HG03108 (cell line): ENCODE measurements around the gene GABARAP.
A peak's percentile ranks its signal among the peaks of the same experiment; 100 is the strongest.

Experiments
- ATAC-seq: cut with Tn5 transposase; IDR thresholded peaks from one replicate; pipeline ENCODE4 v1.9.1; 2021; ENCODE audit warnings: moderate library complexity; ENCODE audit not compliant: unreplicated experiment

Gene GABARAP

DNA sequence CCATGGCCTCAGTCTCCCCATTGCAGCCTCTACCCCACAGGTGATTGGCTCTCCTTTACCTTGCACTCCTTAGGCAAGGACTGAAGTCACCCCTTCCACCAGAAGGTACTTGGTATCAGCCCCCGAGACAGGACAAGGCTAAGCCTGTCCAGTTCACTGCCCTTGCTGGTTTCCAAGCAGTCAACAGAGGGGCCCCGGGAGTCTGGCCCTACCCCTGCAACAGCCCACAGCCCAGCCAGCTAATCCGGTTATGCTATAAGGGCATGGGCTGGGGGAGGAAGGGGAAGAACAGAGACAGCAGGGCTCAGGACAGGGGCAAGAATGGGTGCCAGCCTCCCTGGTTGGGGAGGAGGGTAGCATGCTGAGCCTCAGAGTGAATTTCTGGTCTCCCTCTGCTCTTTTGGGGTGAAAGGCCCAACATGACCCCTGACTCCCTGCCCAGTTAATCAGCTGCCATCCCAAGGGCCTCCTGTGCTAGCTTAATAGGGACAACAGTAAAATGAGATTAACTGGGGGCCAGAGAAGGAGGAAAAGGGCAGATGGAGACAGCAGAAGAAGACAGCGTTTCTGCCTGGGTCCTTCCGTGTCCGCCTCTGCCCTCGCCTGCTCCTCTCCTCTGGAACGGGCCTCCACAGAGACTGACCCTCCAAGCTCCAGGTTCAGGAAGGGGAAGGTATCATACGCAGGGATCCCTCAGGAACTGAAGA is 33.3 kb downstream of the GABARAP start:
- no peak for ATAC-seq

GRCh38 chr17:7208027-7208571 is 34.1 kb downstream of the GABARAP start:
- ATAC-seq: no peak

DNA sequence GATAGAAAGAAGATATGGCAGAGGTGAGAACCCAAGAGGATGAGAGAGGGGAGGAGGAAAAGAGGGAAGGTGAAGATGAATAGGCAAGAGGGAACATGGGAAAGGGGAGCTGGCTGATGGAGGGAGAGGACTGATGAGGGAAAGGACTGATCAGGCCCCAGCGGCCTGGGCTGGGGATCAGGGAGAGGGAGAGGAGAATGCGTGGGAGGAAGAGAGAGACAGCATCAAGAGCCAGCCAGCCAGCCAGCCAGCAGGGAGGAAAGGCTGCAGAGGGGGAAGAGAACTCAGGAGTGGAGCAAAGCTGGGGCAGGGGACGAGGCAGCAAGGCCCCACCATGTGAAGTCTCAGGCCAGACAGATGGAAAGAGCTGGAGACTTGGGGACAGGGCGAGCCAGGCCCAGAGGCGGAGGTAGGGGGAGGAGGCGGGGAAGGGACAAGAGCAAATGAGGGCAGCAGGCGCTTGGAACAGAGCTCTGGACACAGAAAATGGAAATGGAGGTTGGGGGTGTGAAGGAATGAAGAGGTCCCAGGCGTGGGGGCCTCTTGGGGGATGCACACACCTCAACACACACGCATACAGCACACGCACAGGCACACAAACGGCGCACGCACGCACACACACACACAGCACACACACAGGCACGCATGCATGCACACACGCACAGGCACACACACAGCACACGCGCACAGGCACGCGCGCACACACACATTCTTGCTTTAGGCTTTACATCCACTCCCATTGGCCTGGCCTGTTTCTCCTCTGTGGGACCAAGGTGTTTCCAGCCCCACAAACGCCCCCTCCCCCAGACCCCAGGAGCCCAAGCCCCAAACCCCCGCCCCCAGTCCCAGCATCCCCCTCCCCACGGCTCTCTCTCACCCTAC is 34.9 kb downstream of the GABARAP start:
- no peak for ATAC-seq

DNA sequence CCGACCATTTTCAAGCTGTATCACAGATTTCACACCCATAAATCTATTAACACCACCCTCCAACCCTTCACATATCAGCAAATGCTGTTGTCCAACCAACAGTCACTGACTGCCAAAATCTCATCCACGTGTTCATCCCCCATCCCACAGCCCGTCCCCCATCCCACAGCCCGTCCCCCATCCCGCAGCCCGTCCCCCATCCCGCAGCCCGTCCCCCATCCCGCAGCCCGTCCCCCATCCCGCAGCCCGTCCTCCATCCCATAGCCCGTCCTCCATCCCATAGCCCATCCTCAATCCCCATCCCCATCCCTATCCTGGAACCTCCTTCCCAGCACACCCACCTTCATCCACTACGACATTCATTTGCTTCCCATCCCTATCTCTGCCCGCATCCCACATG is 36.7 kb downstream of the GABARAP start:
- no peak for ATAC-seq

DNA sequence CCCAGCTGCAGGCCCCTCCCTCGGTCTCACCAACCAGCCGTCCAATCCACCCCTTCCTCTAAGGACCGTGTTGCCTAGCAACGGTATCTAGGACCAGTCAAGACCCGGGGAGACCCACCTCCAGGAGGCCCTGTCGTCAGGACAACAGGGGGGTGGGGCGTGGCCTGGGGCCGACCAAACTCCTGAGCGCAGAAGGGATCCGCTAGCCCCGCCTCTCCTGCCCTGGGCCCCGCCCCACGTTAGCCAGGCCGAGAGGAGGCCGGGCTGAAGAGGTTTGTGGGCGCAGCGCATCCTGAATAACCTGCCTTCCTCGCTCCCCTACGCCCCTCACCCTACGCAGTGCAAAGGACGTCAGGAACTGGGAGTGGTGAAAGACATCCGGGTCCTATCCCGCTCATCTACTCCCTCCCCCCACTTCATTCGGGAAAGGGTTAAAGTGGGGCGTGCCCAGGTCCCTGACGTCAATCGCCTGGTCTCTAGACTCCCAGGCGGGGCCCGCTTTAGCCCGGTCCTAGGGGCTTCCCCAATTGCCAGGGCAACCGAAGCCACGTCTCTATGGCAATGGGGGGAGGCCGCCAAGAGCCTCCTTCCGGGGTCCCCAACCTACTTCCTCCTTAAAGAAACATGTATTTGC is 37.3 kb downstream of the GABARAP start:
- ATAC-seq: peak; percentile 71

DNA sequence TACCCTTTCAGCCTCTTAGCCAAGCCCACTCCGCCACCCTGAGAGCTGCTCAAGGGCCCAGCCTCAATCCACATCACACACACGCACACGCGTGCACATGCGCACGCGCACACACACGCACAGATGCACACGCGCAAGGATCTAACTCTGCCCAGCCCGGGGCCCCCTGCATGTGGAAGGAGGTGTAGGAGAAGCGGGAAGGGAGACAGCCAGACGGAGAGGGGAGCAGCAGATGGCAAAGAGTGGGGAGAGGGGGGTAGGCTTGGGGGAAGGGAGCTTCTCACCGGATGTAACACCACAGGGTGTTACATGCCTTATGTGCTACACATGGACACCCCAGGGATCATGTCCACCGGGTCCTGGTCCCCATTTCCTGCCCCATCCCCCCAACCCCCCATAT is 37.9 kb downstream of the GABARAP start:
- no peak for ATAC-seq

DNA sequence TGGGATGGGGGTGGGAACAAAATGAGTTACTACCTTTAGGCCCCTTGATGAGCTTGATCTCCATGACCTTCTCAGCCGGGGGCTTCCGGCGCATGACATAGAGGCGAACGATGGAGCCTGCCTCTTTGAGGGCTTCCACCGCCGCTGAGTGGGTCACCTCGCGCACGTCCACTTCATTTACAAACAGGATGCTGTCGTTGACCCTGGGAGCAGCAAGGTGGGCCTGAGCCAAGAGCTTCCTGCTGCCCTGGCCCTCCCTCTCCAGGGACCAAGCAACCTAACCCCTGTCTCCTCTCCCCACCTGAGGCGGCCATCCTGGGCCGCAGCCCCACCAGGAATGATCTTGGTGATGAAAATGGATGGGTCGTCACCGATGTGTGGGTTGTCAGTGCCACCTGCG is 38.9 kb downstream of the GABARAP start:
- no peak for ATAC-seq

GRCh38 chr17:7196651-7197401 is 45.4 kb downstream of the GABARAP start:
- no peak for ATAC-seq

DNA sequence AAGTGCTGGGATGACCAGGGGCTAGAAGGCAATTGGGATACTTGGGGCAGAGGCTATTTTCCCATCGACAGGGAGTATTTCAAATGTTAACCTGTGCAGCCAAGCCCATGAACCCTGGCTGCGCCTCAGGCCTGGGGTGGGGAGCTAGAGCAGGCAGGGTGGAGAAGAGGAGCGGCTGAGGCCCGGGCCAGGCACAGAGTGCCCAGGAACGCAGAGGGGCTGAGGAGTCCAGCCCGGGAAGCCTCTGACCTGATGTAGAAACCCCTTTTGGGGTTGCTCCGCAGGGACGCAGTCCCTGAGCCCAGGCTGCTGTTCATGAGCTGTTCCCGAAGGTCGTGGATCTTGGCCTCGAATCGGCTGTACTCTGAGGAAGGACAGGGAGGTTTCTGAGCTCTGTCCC is 46.3 kb downstream of the GABARAP start:
- ATAC-seq: no peak

- no peak for ATAC-seq
Measured at GRCh38 chr17:7192271-7192937, 49.8 kb downstream of the GABARAP start.

DNA sequence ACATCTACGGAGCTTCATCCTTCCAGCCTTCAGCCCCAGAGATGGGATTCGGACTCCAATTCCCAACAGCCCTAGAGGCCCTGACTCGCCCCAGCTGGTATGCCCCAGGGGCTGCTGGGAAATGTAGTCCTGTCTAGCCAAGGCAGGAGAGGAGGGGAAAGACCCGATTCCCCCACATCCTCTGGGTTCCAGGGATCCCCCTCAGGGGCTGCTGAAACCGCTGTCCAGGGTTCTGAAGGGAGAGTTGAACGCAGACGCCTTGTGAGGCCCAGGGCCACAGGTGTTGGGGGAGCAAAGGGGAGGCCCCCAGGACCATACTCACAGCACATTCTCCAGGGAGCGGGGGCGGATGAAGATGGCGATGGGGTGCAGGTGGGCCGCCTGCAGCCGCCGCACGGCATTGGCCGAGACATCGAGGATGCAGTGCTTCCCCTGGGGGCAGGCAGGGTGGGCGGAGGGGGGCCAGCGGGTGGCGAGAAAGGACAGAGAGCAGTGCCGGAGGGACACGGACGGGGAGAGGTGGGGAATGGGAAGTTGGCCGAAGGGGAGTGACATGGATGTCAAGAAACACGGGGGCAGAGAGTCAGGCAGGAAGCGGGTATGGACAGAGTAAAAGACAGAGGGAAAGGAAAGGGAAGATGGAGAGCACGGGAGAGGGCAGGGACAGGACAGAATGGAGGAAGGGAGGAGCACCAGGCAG is 50.5 kb downstream of the GABARAP start:
- ATAC-seq: no peak

- no peak for ATAC-seq
Measured at GRCh38 chr17:7191069-7191468, 51.2 kb downstream of the GABARAP start.

- no peak for ATAC-seq
Measured at GRCh38 chr17:7190276-7190917, 51.9 kb downstream of the GABARAP start.
